HG02943 (cell line): ENCODE results near the gene FRG1.
"Not testable (repeated sequence)": the region's sequence is repeated elsewhere in the genome, so short reads cannot be mapped to it uniquely, and the experiment has no call there.

ENCODE experiments used
- ATAC-seq: cut with Tn5 transposase; IDR thresholded peaks from one replicate; pipeline ENCODE4 v1.9.1; 2021; ENCODE audit warnings: mild to moderate bottlenecking, low read depth, moderate library complexity; ENCODE audit not compliant: unreplicated experiment

FRG1 gene

GRCh38 chr4:189940178-189941004 lies at the start of gene FRG1:
Gene FRG1, plus strand, starts transcription at chr4:189940872. Its CDS starts 138 bp downstream, at chr4:189941010.
- peak; percentile 100 for ATAC-seq

GRCh38 chr4:189897667-189898066 lies 43.0 kb upstream of the FRG1 start:
- no peak for ATAC-seq

GRCh38 chr4:189899481-189900015 lies 41.1 kb upstream of the FRG1 start:
- ATAC-seq, result not testable (repeated sequence)

- ATAC-seq, result not testable (repeated sequence)
Observed at GRCh38 chr4:189904420-189905027, 36.1 kb upstream of the FRG1 start.

- ATAC-seq, result no peak
Observed at GRCh38 chr4:189912170-189912569, 28.5 kb upstream of the FRG1 start.

GRCh38 chr4:189917161-189917891 lies 23.3 kb upstream of the FRG1 start:
- ATAC-seq, result no peak

GRCh38 chr4:189921058-189921457 lies 19.6 kb upstream of the FRG1 start:
- no peak for ATAC-seq

GRCh38 chr4:189926742-189927141 lies 13.9 kb upstream of the FRG1 start:
- not testable (repeated sequence) for ATAC-seq

GRCh38 chr4:189941005-189941450 lies 356 bp downstream of the FRG1 start:
- peak; percentile 43 for ATAC-seq

- ATAC-seq, result not testable (repeated sequence)
Observed at GRCh38 chr4:189942412-189942811, 1.7 kb downstream of the FRG1 start.

GRCh38 chr4:189944077-189944476 lies 3.4 kb downstream of the FRG1 start:
- ATAC-seq, result not testable (repeated sequence)

- not testable (repeated sequence) for ATAC-seq
Observed at GRCh38 chr4:189946906-189947305, 6.2 kb downstream of the FRG1 start.

- not testable (repeated sequence) for ATAC-seq
Observed at GRCh38 chr4:189948486-189948885, 7.8 kb downstream of the FRG1 start.

- ATAC-seq, result not testable (repeated sequence)
Observed at GRCh38 chr4:189969291-189969690, 28.6 kb downstream of the FRG1 start.

GRCh38 chr4:189973646-189974045 lies 33.0 kb downstream of the FRG1 start:
- no peak for ATAC-seq

- no peak for ATAC-seq
Observed at GRCh38 chr4:189974056-189974455, 33.4 kb downstream of the FRG1 start.

- no peak for ATAC-seq
Observed at GRCh38 chr4:189979196-189980047, 38.8 kb downstream of the FRG1 start.

- ATAC-seq, result not testable (repeated sequence)
Observed at GRCh38 chr4:189980292-189980691, 39.6 kb downstream of the FRG1 start.

GRCh38 chr4:189981970-189982369 lies 41.3 kb downstream of the FRG1 start:
- no peak for ATAC-seq
